Measurements from ENCODE around the gene PRR9.

The PRR9 gene

GRCh38 chr1:153217744-153218416 lies 496 bp downstream of the PRR9 start:
- TF ChIP-seq GATA3 (IDR thresholded peaks at IDR 0.05; ENCODE audit: low read depth, low read length) (no peak), GATA2 (IDR thresholded peaks at IDR 0.05; ENCODE audit: low read depth, low read length) (no peak)

- no peak for TF ChIP-seq GATA2 (IDR thresholded peaks at IDR 0.05; ENCODE audit: low read depth, low read length)
These were observed 3.4 kb downstream of the PRR9 start for GRCh38 chr1:153220606-153221303.

GRCh38 chr1:153227810-153228209 lies 10.4 kb downstream of the PRR9 start:
- no peak for TF ChIP-seq GATA2 (IDR thresholded peaks at IDR 0.05; ENCODE audit: low read depth, low read length)

- TF ChIP-seq GATA3 (IDR thresholded peaks at IDR 0.05; ENCODE audit: low read depth, low read length) (no peak), GATA2 (IDR thresholded peaks at IDR 0.05; ENCODE audit: low read depth, low read length) (no peak)
These were observed 11.1 kb downstream of the PRR9 start for GRCh38 chr1:153228491-153228890.

- TF ChIP-seq GATA2 (IDR thresholded peaks at IDR 0.05; ENCODE audit: low read depth, low read length), result no peak
- no peak for TF ChIP-seq GATA3 (IDR thresholded peaks at IDR 0.05; ENCODE audit: low read depth, low read length)
These were observed 14.0 kb downstream of the PRR9 start for GRCh38 chr1:153231363-153231762.

- TF ChIP-seq GATA3 (IDR thresholded peaks at IDR 0.05; ENCODE audit: low read depth, low read length), result no peak
- no peak for TF ChIP-seq GATA2 (IDR thresholded peaks at IDR 0.05; ENCODE audit: low read depth, low read length)
These were observed 14.4 kb downstream of the PRR9 start for GRCh38 chr1:153231785-153232184.

- TF ChIP-seq GATA2 (IDR thresholded peaks at IDR 0.05; ENCODE audit: low read depth, low read length), result no peak
- TF ChIP-seq GATA3 (IDR thresholded peaks at IDR 0.05; ENCODE audit: low read depth, low read length), result no peak
These were observed 15.2 kb downstream of the PRR9 start for GRCh38 chr1:153232553-153232952.

GRCh38 chr1:153233448-153233847 lies 16.1 kb downstream of the PRR9 start:
- TF ChIP-seq GATA2 (IDR thresholded peaks at IDR 0.05; ENCODE audit: low read depth, low read length) (no peak), GATA3 (IDR thresholded peaks at IDR 0.05; ENCODE audit: low read depth, low read length) (no peak)

- TF ChIP-seq GATA3 (IDR thresholded peaks at IDR 0.05; ENCODE audit: low read depth, low read length) (no peak), GATA2 (IDR thresholded peaks at IDR 0.05; ENCODE audit: low read depth, low read length) (no peak)
These were observed 21.1 kb downstream of the PRR9 start for GRCh38 chr1:153238527-153238926.

GRCh38 chr1:153242160-153242559 lies 24.8 kb downstream of the PRR9 start:
- no peak for TF ChIP-seq GATA2 (IDR thresholded peaks at IDR 0.05; ENCODE audit: low read depth, low read length)

GRCh38 chr1:153245466-153245865 lies 28.1 kb downstream of the PRR9 start:
- no peak for TF ChIP-seq GATA3 (IDR thresholded peaks at IDR 0.05; ENCODE audit: low read depth, low read length)
- TF ChIP-seq GATA2 (IDR thresholded peaks at IDR 0.05; ENCODE audit: low read depth, low read length), result no peak

GRCh38 chr1:153246018-153246417 lies 28.6 kb downstream of the PRR9 start:
- TF ChIP-seq GATA2 (IDR thresholded peaks at IDR 0.05; ENCODE audit: low read depth, low read length), result no peak

- no peak for TF ChIP-seq GATA2 (IDR thresholded peaks at IDR 0.05; ENCODE audit: low read depth, low read length)
- TF ChIP-seq GATA3 (IDR thresholded peaks at IDR 0.05; ENCODE audit: low read depth, low read length), result no peak
These were observed 29.4 kb downstream of the PRR9 start for GRCh38 chr1:153246825-153247224.

GRCh38 chr1:153248176-153248879 lies 30.9 kb downstream of the PRR9 start:
- TF ChIP-seq GATA3 (IDR thresholded peaks at IDR 0.05; ENCODE audit: low read depth, low read length) (no peak), GATA2 (IDR thresholded peaks at IDR 0.05; ENCODE audit: low read depth, low read length) (no peak)

- TF ChIP-seq GATA2 (IDR thresholded peaks at IDR 0.05; ENCODE audit: low read depth, low read length) (no peak), GATA3 (IDR thresholded peaks at IDR 0.05; ENCODE audit: low read depth, low read length) (no peak)
These were observed 32.8 kb downstream of the PRR9 start for GRCh38 chr1:153250166-153250565.

Measured in SH-SY5Y (cell line).